NCI-H345 treated with DMSO at 0.1 percent for 48 hours (cell line): ENCODE data around the gene XPNPEP2.
A peak's percentile ranks its signal among the peaks of the same experiment; 100 is the strongest.

Experiments used
- DNase-seq: peaks from one replicate; lab custom pipeline; 2025; ENCODE audit not compliant: unreplicated experiment; lab: John Stamatoyannopoulos, UW

The XPNPEP2 gene

DNA sequence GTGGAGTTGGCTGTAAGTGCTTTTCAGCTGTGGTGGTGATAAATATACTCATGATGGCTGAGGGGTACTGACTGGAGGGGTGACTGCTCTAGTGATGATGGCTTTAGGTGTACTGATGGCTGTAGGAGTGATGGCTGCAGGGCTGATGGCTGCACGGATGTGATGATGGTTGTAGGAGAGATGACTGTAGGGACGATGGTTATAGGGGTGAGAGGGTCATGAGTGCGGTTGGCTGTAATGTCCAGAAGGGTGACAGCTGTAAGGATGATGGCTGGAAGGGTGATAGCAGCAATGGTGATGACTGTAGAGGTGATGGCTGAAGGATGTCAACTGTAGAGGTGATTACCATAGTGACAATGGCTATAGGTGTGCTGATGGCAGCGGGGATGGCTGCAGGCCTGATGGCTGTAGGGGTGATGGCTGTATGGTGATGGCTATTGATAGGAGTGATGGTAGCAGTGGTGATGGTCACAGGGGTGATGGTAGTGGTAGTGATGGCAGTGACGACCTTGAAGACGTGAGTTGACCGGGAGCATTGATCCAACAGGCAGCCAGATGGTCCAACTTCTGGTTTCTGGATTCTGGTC is 40.4 kb downstream of the XPNPEP2 start:
- no peak for DNase-seq

DNA sequence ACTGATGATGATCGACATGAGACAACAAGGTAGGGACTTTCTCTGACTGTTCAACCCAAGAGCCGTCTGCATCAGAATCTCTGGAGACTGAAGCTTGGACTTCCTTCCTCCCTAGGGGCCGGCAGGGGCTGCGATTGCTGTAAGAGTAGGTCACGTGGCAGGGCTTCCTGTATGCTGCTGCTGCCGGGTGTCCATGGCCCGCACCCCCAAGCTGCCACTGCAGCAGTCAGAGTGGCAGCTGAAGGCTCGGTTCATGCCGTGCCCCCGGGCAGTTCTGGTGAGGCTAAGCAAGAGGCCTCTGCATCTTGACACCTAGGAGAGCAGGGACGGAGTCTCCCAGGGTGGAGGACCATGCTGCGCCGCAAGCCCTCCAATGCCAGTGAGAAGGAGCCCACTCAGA is 41.0 kb downstream of the XPNPEP2 start, which contains the start of gene SASH3:
TSS of gene SASH3 (plus strand) at position 203 of the 400 bp plus-strand sequence. CDS start at position 352, 149 bp downstream.
- DNase-seq: no peak

DNA sequence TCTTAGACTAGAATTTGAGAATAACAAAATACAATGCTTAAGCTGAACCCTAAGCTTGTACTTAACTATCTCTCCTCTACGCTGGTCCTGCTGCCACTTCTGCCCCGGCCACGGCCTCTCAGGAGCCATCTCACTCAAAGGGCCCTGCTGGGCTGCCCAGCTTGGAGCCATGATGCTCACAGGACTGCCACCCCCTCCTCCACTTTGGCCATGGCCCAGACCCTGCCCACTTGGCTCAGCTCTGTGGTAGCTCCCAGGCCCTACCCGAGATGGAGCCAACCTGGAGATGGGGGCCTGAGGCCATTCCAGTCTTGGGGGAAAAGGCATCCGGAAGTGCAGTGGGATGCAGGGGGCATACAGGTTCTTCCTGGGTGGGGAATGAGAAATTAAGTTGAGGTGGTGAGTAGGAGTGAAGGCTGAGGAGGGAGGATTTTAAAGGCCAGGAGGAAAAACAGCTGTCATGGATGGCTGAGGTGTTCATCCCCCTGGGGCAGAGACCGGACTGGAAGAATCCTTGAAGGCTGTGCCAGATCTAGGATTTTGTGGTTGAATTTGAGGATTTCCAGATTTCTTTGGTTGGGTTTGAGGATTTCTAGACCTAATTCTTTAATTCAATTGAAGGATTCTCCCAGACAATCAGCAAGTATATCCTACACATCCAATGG is 41.8 kb downstream of the XPNPEP2 start:
- DNase-seq: no peak

DNA sequence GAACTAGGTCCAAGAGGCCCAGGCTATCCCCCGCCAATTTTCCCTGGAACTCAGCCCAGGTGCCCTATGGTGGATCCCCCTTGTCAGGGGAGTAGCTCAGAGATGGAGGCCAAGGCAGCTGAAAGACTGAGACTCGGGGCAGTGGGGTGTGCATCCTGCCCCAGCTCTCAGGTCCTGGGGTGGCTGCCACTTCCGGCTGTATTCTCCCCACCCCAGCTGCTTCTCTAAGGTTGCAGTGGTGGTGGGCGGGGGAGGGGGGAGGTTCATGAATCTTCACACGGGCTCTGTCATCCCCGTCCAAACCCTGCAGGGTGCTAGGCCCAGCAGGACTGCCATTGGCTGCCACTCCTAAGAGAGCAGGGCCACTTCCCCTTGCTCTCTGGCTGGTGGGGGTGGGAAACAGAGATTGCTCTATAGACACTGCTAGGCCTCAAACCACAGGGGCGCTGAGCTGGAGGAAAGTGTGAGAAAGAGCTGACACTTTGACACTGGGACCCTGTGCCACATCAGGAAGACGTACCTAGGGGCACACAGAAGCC is 42.4 kb downstream of the XPNPEP2 start:
- DNase-seq: no peak

DNA sequence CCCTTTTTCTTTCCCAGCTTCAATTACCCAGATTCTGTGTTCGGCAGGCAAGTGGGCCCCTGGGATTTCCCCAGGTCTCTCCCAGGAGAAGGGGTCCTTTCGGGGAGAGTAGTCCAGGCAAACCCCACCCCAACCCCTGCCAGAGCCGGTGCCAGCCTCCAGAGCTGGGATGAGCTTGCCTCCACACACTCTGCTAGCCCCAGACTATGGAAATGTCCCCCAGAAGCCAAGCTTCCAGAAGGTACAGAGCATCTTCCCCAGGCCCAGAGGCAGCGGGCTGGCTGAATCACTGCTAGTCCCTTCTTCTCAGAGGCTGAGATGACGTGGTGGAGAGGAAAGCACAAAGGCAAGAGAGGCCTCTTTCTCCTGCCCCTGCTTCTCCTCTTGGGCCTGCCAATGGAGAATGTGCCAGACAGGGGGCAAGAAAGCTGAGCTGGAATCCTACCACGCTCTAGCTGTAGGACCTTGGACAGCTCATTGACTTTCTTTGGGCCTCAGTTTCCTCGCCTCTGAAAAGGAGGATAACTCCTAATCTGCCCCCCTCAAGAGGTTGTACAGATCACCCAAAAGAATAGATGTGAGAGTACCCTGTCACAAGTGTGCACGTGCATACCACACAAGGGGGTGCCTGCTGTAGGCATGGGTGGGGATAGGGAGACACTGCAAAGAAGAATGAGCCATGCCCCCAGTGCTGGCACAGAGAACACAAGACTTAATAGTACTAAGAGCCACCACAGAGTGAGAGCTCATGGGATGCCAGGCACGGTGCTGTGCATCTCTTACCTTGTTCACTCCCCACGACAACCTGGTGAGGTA is 43.1 kb downstream of the XPNPEP2 start:
- no peak for DNase-seq

DNA sequence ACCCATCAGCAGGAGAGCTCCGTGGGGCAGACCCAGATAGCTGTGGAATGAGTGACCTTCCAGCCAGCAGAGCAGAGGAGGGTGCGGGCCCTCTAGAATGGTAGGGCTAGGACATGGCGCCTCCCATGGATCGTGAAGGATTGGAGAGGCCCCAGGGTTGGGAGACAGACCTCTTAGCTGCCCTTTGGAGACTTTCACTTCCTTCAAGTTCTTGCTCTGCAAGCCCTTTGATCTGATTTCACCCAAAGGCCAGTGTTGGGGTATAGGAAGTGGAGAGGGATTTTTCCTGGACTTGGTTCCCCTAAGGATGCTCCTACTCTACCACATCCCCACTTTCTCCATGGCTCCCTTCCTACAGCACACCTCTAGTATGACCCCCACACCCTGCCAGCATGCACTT is 43.9 kb downstream of the XPNPEP2 start:
- no peak for DNase-seq

DNA sequence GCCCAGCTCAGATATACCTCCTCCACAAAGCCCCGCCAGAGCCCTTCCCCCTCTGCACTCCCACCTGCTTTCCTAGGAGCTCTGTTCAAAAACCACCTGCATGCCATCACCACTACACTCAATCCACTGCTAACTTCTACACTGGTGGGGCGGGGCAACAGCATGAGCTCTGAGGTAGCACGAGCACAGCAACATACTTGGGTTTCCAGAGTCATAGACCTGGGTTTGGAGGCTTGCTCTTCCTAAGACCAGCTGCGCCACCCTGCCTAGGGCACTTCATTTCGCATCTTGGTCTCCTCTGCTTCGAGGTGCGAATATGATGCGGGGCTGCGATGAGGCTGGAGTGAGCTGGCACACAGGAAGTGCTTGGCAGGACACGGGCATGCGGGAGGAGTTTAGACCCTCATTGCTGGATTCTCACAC is 44.5 kb downstream of the XPNPEP2 start:
- no peak for DNase-seq

DNA sequence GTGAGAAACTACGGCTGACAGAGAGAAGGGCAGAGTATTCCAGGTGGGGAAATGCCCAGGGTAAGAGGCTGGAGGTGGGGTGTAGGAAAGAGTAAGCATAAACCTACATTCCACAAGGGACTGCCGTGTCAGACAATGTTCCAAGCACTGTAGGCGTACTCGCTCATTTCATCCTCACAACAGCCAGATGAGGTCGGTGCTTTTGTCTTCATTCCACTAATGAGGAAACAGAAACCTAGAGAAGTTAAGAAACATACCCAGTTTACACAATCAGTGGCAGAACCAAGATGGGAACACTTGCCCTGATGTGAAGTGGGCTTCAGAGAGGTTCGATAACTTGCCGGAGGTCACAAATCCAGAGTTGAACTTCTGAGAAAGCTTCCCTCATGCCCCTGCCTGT is 45.6 kb downstream of the XPNPEP2 start:
- no peak for DNase-seq

DNA sequence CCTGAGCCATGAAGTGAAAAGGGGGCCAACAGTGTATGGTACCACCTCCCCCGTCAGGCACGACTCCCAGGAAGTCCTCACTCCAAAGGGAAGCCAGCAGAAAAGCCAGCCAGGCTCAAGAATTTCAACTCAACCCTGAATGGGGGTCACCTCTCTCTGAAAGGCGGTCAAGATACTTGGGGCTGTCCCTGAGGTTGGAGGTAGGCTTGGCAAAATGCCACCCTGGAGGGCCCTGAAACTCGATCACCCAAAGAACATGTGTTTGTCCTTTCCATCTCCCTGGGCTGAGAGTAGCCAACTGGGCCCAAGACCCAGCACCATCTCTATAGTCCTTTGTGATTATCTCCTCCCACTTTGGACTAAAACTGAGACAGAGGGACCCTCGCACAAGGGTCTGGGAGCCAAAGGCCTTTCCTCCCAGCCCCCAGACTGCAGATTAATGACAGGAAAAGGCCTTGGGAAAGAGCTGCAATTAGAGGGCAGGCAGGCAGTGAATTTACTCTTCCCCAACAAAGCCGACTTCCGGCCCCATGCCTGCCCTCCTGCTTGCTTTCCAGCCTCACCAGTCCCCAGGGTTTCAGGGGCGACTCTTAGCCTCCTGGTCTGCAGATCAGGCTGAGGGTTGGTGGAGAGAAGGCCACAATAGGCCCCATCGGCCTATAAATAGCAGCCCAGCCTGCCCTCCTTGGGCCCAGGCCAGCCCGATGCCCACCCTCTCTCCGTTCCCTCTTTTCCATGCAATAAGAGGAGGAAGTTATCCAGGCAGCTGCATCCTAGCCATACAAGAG is 46.6 kb downstream of the XPNPEP2 start:
- no peak for DNase-seq

DNA sequence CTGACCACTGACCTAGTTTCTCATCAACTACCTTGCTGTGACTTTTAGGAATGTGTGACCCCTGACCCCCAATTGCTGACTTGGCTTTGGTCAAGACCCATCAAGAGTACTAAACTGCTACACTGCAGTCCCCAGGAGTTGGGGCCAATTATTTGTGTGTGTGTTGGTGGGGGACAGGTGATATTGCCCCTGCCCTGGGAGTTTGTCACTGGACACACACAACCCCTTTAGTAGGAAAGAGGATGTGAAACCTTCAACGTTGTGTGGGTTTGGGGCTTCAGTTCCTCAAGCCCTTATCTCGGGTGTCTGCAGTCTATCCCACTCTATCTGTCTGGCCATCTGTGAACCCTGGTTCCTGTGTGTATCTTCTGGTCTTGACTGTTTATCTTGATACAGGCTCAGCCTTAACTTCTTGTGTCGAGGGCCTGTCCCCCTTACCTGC is 47.5 kb downstream of the XPNPEP2 start:
- DNase-seq: no peak

DNA sequence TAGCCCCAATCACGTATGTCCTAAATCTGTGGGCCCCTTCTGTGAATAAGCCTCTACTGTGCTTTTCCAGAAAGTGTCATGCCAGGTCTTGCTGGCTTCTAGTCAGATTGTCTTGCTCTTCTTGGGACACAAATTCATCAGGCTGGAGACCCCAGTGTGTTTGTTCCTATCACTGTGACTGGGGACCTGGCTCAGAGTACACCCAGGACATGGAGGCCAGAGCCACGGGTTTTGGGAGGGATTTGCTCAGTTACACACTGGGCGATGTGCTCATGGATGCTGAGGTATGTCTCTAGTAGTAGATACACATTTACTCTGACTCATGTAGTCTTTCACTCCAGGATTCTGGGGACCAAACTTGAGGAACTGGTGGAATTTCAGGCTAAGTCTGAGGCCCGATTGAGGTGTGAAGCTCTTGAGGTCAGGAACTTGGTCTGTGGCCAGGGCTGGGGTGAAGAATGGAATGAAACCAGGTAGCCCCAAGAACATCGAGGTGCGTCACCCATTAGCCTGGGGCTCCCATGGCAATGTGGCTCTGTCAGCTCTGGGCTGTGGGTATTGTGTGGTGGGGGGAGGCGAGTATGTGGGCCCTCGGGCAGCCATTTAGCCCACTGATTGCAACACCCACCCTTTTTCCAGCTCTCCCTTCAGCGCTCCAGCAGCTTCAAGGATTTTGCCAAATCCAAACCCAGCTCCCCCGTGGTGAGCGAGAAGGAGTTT is 48.7 kb downstream of the XPNPEP2 start:
- no peak for DNase-seq

DNA sequence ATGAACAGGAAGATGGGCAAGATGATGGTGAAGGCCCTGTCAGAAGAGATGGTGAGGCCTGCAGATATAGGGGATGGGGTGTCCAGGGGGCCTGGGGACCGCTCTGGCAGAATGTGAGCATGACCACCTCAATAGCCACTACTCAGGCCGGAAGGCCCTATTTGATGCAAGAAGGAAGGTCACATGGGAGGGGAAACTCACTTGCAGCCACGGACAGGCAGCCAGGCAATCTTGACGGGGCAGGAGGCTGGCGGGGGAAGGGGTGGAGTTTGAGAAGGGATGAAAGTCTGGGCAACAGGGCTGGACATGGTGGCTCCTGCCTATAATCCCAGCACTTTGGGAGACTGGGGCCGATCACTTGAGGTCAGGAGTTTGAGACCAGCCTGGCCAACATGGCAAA is 49.7 kb downstream of the XPNPEP2 start:
- no peak for DNase-seq

DNA sequence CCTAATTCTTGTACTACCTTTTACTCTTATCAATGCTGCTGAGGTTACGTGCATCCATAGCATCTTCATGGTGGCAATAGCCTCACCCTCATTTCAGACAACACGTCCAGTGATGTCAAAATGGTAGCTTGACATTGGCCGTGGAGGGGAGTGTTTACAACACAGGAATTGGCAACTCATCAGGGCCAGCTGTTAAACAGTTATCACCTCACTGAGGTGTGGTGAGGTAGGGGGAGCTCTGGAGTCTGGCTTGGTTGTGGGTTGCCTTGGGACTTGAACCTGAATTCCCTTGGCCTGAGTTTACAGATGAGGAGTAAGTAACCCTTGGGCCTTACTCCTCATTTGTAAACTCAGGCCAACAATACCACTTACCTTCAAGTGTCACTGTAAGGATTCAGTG is 51.4 kb downstream of the XPNPEP2 start:
- DNase-seq: no peak

DNA sequence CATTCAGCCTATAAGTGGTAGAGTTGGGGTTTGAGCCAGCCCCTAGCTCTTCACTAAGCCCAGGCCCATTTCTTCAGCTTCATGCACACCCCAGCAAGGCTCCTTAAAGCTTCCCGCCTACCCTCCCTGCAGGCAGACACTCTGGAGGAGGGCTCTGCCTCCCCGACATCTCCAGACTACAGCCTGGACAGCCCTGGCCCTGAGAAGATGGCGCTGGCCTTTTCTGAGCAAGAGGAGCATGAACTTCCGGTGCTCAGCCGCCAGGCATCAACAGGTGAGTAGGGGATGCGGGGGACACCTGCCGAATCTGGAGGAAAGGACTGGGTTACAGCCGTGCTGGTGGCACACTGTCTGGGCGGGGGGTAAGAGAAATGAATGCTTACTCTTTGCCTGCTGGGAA is 52.0 kb downstream of the XPNPEP2 start:
- DNase-seq: no peak

DNA sequence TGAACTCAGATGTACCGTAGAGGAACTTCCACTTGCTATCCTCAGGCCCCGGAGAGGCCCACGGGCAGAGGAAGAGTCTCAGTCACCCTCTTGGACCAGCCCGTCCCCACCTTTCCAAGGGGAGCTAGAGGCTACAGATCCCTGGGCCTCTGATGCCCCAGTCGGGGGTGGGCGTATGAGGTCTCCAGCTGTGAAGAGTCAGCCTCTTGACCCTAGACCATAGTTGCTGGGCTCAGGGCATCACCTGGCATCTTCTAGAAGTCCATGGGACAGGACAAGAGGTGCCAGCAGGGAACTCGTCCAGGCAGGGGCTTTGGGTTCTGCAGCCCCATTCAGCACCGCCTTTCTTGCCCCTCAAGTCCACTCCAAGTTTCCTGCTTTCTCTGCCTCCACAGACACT is 52.6 kb downstream of the XPNPEP2 start:
- no peak for DNase-seq

DNA sequence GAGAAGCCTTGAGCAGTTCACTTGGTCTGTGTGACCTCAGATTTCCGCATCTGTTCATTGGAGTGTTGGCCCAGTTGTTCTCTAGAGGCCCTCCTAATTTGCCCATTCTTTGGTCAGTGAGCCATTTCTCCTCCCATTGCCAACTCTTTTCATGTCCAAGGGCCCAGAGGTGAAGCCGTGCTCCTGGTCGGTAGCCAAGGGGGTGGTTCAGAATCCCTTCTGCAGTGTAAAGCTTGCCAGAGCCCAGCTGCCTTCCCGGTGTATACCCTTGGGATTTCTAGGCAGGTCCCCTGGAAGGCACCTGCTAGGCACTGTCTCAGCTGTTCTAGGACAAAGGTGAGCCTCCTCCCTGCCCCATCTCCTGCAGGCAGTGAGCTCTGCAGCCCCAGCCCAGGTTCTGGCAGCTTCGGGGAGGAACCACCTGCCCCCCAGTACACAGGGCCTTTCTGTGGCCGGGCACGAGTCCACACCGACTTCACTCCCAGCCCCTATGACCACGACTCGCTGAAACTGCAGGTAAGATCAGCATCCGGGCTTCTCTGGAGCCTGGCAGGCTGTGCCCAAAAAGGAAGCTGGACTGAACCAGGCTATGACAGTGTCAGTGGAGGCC is 53.3 kb downstream of the XPNPEP2 start:
- DNase-seq: peak; percentile 21

DNA sequence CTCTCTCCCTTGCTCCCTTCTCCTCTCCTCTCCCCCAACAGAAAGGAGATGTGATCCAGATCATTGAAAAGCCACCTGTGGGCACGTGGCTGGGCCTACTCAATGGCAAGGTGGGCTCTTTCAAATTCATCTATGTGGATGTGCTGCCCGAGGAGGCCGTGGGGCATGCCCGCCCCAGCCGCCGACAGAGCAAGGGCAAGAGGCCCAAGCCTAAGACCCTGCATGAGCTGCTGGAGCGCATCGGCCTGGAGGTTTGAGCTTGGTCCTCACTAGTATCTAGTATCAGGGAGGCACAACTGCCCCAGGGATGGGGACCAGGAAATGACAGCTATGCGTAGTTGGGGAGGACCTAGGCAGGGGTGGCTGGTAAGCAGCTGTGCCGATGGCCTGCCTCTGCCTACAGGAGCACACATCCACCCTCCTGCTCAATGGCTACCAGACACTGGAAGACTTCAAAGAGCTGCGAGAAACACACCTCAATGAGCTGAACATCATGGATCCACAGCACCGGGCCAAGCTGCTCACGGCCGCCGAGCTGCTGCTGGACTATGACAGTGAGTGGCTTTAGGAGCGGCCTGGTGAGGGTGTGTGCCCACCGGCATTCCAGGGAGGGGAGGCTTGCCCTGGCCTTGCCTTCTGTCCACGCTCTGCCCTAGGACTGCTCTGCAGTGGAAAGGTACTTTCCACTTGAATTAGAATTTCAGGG is 54.0 kb downstream of the XPNPEP2 start:
- no peak for DNase-seq

DNA sequence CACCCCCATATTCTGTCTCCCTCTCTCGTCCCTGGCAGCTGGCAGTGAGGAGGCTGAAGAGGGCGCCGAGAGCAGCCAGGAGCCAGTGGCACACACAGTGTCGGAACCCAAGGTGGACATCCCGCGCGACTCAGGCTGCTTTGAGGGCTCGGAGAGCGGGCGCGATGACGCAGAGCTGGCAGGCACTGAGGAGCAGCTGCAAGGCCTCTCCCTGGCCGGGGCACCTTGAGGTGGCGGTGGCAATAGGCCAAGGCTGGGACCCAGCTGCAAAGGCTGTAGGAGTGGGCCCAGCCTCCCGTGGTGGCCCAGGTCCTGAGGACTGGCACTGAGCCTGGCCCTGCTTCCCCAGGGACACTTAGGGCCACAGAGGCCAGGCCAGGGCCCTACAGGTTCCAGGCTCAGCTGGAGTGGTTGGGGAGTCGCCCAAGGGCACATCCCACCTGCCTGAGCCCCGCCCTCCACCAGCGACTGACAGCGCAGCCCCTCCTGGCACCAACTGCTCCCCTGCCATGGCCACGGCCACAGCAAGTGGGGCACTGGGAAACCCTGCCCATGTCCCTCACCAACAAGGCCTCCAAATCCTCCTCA is 54.9 kb downstream of the XPNPEP2 start:
- no peak for DNase-seq

DNA sequence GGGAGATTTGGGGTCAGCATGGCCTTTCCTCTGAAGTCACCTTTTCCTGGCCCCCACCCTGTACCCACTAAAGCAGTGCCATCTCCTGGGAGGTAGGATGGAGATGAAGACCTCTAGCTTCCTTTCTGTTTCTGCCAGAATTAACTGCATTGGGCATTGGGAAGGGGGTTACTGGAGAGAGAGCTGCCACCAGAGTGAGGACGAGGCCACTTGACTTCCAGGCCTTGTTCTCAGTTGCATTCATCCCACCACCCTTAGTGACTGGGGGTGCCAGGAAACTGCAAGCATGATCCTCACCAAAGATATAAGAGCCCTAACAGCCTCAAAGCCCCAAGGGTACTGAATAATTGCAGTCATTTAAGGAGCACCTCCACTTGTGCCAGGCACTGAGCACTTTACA is 56.8 kb downstream of the XPNPEP2 start:
- no peak for DNase-seq
